COLO668 (cell line): Measurements from ENCODE around the gene MEA1.
A peak's percentile ranks its signal among the peaks of the same experiment; 100 is the strongest.

Experiments used
- DNase-seq: peaks from one replicate; lab custom pipeline; 2025; ENCODE audit not compliant: unreplicated experiment; lab: John Stamatoyannopoulos, UW

MEA1 gene

DNA sequence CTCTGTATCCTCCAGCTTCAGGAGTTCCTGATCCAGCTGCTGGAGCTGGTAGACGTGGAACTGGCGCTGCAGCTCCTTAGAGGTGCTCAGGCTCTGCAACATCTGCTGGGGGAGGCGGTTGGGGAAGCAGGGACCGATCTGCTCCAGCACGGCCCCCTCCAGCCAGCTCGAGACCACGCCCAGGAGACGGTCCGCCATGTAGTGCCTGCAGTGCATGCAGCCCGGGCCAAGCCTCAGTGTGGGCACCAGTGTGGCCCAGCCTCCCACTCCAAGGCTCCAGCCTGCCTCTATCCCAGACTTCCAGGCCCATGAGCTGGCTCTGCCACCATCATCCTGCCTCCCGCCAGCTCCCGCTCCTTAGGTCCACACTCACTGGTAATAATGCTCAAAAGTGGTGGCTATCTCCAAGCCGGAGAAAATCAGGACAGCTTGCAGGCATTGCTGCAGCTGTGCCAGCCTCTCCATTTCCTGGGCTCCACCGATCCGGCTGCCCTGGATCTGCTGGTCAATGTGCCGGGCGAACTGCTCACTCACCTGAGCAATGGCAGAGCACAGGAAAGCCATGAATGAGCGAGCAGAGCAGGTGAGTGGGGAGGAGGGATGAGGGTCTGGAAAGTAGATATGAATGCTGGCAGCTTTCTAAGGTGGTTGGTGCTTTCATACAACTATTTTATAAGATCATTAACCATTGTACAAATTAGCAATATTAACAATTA is 27.0 kb upstream of the MEA1 start:
- DNase-seq = no peak

DNA sequence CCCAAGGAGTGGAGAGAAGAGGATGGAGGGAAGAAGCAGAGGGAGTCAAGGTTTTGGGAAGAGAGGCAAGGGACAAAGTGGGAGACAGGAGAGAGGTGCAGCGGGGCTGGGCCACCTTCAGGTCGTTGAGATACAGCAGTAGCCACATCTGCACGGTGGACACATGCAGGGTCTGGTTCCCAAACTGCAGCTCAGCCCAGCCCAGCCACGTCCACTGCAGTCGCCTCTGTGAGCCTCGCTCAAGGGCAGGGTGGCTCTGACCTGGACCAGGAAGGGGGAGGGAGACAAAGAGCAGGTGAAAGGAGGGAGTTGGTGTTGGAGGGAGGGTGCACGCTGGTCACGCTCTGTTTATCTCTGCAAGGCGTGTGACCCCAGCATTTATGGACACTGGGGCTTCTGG is 25.0 kb upstream of the MEA1 start:
- no peak for DNase-seq

DNA sequence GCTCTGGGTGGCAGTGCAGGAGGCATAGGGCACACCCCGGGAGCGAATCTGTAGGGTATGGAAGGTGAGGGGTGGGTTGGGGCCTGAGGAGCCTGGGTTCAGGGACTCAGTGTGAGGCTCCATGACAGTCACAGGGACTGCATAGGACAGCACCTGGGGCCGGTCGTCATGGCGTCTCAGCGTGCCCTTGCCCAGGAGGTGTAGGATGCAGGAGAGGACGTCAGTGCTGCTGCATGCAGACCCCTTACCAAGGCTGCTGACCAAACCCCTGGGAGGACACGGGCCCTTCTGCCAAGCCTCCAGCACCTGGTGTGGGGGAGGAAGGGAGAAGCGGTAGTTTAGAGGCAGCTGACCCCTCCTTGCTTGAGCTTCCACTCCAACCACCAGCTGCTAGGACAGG is 24.0 kb upstream of the MEA1 start:
- no peak for DNase-seq

DNA sequence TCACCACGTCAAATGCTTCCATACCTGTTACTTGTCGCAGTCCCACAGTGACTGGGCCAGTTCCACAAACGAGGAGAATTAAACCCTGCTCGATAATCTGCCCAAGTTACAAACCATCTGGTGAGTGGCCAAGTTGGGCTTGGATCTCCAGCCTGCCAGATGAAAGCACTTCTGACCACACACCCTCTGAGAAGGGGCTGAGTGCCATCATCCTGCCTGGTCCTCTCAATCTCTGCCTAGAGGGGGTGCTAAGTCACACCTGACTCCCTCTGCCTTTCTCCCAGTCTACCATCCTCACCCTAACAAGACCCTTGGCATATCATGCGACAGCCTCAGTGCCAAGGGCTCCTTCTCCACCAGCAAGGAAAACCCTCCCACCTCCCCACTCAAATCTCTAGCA is 23.5 kb upstream of the MEA1 start:
- no peak for DNase-seq

DNA sequence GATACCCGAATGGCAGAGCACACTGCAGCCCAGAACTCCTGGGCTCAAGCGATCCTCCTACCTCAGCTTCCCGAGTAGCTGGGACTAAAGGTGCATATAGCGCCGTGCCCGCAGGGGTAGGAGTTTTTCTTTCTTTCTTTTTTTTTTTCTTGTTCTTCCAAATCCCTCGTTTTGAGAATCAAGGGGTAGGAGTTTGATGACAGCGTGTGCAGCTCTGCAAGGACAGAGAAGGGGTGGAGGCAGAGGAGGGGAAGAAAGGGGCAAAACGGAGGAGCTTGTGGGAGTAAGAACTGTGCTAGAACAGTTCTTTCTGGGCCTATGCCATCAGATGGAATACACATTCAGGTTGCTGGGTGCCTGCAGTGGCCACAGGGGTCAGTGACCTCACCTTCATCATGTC is 23.0 kb upstream of the MEA1 start:
- DNase-seq = no peak

DNA sequence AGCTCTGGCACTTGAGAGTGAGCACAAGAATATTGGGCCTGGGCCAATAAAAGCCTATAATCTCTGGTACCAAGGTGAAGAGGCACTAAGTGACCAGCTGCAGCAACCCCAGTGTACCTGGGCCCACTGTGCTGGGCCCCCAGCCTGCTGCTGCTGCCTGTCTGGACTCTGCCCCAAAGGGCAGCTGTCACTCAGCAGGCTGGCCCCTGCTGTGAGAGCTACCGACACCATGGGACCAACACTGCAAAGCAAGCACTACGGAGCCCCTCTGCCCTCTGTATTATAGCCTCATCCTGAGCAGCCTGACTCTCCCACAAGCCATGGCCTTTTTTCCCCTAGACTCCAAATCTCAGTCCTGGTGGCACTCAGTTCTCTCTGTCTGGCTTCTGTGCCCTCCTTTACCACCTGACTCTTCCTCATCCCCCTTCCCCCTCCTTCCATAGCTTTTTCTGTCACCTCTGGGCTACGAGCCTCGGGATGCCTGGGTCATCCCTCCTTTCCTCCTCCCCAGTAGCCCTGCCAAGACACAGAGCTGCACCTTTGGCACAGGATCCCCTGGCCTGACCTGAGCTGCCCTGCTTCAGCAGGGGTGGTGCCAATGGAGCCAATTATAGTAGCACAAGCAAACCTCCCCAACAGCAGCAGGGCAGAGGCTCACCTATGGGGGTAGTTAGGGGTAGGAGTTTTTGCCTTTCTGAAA is 21.9 kb upstream of the MEA1 start:
- DNase-seq = no peak

GRCh38 chr6:43034190-43034525 is 20.4 kb upstream of the MEA1 start:
- no peak for DNase-seq

- DNase-seq = no peak
These were observed 19.9 kb upstream of the MEA1 start for GRCh38 chr6:43033496-43034189.

DNA sequence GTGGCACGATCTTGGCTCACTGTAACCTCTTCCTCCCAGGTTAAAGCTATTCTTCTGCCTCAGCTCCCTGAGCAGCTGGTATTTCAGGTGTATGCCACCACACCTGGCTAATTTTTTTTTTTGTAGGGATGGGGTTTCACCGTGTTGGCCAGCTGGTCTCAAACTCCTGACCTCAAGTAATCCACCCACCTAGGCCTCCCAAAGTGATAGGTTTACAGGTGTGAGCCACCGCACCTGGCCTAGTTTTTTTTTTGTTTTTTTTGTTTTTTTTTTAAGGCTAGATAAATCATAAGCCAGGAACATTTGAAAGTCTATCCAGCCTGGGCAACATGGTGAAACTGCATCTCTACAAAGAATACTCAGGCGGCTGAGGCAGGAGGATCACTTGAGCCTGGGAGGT is 18.6 kb upstream of the MEA1 start:
- DNase-seq = no peak

GRCh38 chr6:43029120-43029519 is 15.4 kb upstream of the MEA1 start:
- DNase-seq = no peak

DNA sequence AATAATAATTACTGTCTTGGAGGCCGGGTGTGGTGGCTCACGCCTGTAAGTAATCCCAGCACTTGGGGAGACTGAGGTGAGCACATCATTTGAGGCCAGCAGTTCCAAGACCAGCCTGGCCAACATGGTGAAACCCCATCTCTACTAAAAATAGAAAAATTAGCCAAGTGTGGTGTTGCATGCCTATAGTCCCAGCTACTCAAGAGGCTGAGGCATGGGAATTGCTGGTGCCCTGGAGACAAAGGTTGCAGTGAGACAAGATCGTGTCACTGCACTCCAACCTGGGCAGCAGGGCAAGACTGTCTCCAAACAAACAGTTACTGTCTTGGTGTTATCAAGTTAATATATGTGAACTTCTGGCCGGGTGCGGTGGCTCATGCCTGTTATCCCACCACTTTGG is 12.6 kb upstream of the MEA1 start:
- no peak for DNase-seq

- DNase-seq = no peak
These were observed 10.7 kb upstream of the MEA1 start for GRCh38 chr6:43024436-43024835.

DNA sequence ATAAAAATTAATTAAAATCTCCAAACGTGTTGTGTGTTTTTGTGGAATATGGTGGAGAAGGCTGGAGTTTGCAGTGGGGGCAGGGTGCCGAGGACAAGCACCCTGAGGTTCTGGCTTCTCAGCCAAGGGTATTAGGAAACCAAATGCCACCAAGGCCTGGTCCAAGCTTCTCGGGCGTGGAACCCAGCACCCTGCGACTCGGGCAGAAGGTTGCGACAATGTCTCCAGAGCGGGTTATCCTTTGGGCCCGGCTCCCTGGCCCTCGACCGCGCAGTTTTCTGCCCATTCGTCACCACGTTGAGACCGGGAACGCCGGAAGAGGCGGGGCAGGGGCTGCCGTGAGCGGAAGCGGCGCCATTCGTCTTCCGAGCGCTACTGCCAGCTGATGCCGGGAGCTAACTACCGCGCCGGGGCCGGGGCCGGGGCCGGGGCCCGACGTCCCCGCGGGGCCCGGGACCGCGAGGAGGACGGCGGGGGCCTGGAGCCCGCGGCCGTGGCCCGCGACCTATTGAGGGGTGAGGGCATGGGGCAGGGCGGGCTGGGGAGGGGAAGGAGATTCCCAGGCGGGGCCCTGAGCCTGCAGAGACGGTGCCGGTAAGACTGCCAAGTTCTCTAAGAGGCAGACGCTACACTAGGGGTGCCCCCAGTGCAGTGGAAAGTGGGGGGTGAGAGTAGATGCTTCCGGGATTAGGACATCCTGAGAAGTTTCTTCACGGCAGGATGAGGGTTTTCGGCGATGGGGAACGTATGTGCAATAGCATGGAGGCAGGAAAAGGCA is 7.7 kb upstream of the MEA1 start, which contains the start of gene RRP36:
TSS of gene RRP36 (plus strand) at position 354 of the 778 bp plus-strand sequence. CDS start at position 386, 32 bp downstream.
- peak; percentile 76 for DNase-seq

- no peak for DNase-seq
These were observed 7.1 kb upstream of the MEA1 start for GRCh38 chr6:43020847-43021246.

DNA sequence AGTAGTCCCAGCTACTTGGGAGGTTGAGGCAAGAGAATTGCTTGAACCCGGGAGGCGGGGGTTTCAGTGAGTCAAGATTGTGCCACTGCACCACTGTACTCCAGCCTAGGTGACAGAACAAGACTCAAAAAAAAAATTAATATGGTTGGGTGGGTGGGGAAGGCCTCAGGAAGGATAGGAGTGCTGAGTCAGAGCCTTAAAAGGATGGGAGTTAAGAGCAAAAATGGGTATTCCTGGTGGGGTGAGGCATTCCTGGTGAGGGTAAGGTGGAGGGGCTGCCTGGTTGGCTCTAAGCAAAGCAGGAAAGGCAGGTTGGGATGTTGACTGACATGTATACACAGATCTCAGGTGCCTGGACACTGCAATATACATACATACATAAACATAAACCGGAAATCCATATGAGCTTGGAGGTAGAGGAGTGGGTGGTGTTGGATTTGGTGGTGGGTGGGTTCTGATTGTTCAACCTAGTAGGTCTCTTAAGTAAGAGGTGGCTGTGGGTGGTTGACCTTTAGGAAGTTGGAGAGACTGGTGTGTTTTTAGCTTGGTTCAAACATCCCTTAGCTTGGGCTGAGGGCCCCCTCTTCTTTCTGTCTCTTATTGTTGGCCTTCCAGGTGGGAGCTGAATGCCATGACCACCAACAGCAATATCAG is 6.4 kb upstream of the MEA1 start:
- DNase-seq = no peak

DNA sequence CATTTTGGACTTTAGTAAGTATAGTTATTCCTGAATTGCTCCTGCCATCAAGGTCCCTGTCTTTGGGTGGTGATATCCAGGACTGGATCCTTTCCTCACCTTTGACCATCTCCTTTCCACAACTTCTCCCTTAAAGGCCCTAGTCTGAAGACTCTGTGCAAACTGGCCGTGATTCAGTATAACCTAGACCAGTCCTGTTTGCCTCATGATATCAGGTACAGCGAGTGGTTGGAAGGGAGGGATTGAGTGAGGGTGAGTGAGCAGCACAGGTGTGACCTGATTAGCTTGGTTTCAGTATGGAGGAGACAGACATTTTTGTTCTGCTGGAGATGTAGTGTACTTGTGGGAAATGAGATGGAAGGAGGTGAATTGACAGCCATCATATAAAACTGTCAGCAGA is 5.4 kb upstream of the MEA1 start:
- no peak for DNase-seq

- DNase-seq = no peak
These were observed 3.2 kb upstream of the MEA1 start for GRCh38 chr6:43016943-43017334.

GRCh38 chr6:43016176-43016942 is 2.6 kb upstream of the MEA1 start:
- DNase-seq = no peak

DNA sequence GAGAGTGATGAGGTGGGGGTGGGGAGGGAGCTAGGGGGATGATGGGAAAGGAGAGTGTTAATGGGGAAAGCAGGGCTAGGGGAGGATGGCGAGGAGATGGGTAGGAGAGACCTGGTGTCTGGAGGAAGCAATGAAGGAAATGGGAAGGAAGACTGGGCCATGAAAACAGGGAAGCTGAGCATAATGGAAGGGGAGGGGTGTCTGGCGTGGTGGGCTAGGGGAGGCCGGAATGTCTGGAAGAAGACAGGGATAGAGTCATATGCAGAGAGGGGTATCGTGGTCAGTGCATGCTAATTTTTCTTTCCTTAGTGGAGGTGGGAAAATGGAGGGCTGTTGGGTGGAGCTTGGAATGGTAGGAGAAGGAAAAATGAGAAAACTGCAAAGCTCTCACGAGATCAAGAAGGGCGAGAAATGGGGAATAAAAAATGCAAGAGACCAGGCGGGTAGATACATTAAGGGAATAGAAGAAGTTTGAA is 726 bp upstream of the MEA1 start:
- DNase-seq = no peak
